Right atrium auricular region (tissue), 2 donors: ENCODE data around the gene DPY30. TPM values are rescaled to one million over a fixed set of nuclear protein-coding genes. Genes with fewer than 3 reads are reported as not detected.

Experiments
- DNase-seq: peaks from one replicate; pipeline ENCODE4 v3.0.0-alpha.2; 2019; ENCODE audit warnings: low spot score
- H3K27ac ChIP-seq, 2 donors: fragments of 200-600 bp; sonication (generic); 1 replicate in 1 of 2; 2 replicates in 1 of 2; pipeline ENCODE4 v1.5.1; 2016 to 2019
- H3K27me3 ChIP-seq, 2 donors: fragments of 200-600 bp; sonication (generic); one replicate each; pipeline versions ENCODE4 v1.5.1 to v1.6.0; 2017 to 2019
- H3K36me3 ChIP-seq: fragments of 200-600 bp; sonication (generic); one replicate; pipeline ENCODE4 v1.5.1; 2016
- H3K4me1 ChIP-seq, 2 donors: fragments of 200-600 bp; sonication (generic); one replicate each; pipeline versions ENCODE4 v1.5.1 to v1.6.0; 2017 to 2019
- H3K4me3 ChIP-seq, 2 donors: fragments of 200-600 bp; sonication (generic); 1 replicate in 1 of 2; 2 replicates in 1 of 2; pipeline ENCODE4 v1.5.1; 2017 to 2019; ENCODE audit warnings: mild to moderate bottlenecking in 1 of 2, moderate library complexity in 1 of 2
- H3K9me3 ChIP-seq, 2 donors: fragments of 200-600 bp; sonication (generic); one replicate each; pipeline ENCODE4 v1.5.1; 2019
- CTCF ChIP-seq, 2 donors: fragments of 200-600 bp; sonication (generic); IDR thresholded peaks; one replicate each; pipeline ENCODE4 v1.5.1; 2019; ENCODE audit warnings: antibody characterized with exemption in 2 of 2
- total RNA-seq, 2 donors: library from RNA; depleted of rRNA; stranded (reverse); fragments of >200 nt; gene quantifications; one replicate each; pipeline ENCODE4 v1.1.0, GENCODE V29; 2016

The DPY30 gene
- total RNA-seq, 2 donors from 2014 or later, result 40.8 to 49.8 TPM

DNA sequence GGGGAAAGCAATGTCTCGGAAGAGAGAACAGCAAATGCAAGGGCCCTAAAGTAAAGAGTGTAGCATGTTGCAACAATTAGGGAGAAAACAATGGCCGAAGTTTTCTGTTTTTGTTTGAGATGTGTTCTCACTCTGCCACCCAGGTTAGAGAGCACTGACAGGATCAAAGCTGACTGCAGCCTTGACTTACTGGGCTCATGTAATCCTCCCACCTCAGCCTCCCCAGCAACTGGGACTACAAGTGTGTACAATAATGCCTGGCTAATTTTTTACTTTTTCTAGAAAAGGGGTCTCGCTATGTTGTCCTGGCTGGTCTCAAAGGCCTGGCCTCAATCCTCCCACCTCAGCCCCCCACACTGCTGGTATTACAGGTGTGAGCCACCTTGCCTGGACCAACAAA is 52.7 kb downstream of the DPY30 start:
- Histone ChIP-seq H3K4me3 (no peak overlapping the region), H3K27me3 (no peaks in the 10 kb centered on the region), H3K9me3 (no peaks in the 10 kb centered on the region), H3K36me3 (no peaks in the 10 kb centered on the region), H3K27ac (peak overlapping the region in 1 of 2 donors; percentile 64), H3K4me1 (peaks cover 0 to 21% of the 10 kb centered on the region in 2 donors)
- DNase-seq, result no peak
- no peak for TF ChIP-seq CTCF (IDR thresholded peaks at IDR 0.05)

GRCh38 chr2:31983762-31984467 is 55.7 kb downstream of the DPY30 start:
- Histone ChIP-seq H3K9me3 (no peaks in the 10 kb centered on the region), H3K4me1 (peaks cover 0 to 29% of the 10 kb centered on the region in 2 donors)

DNA sequence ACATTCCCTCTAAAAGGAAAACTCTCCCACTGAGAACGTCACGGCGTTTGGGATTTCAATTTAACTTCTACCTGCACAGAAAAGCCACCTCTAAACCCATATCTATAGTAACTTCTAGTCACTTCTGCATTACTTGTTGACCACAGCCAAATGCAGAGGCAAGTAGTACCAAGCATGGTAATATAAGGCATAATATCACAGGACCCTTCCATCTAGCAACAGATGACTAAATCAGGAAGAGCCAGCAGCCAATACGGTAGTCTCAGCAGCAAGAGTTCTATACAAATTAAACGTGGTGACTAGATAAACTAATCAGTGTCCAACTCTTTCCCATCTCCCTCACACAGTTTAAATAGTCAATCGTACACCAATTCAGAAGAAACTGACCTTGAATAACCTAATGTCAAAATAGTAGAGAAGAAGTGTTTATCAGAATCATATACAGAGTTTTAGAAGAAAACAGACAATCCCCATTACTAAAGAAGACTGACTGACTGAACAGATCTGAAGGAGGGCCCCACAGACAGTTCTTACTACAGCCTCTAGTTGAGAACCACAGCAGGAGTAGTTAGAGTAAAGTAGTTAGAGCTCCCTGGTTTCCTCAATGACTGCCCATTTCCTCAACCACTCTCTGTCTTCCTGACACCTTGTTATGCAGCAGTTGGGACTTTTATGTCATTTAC is 58.8 kb downstream of the DPY30 start:
- Histone ChIP-seq H3K27ac (peak overlapping the region in 1 of 2 donors; percentile 19), H3K27me3 (no peaks in the 10 kb centered on the region), H3K4me1 (peaks cover 0 to 8% of the 10 kb centered on the region in 2 donors), H3K36me3 (no peaks in the 10 kb centered on the region), H3K9me3 (no peaks in the 10 kb centered on the region), H3K4me3 (no peak overlapping the region)
- DNase-seq, result no peak
- TF ChIP-seq CTCF (IDR thresholded peaks at IDR 0.05), result no peak

More at GRCh38 chr2:31983762-31984467, 55.7 kb downstream of the DPY30 start:
- DNase-seq, result no peak
- no peak for TF ChIP-seq CTCF (IDR thresholded peaks at IDR 0.05)
- H3K4me3 ChIP-seq, result no peak overlapping the region
- no peaks in the 10 kb centered on the region for H3K27me3 ChIP-seq
- H3K27ac ChIP-seq, result no peak overlapping the region
- no peaks in the 10 kb centered on the region for H3K36me3 ChIP-seq

GRCh38 chr2:31979956-31980355 is 59.6 kb downstream of the DPY30 start:
- H3K4me1 ChIP-seq, result peaks cover 0 to 8% of the 10 kb centered on the region in 2 donors
- H3K27ac ChIP-seq, result no peak overlapping the region
- no peak for DNase-seq
- TF ChIP-seq CTCF (IDR thresholded peaks at IDR 0.05), result no peak
- no peaks in the 10 kb centered on the region for H3K36me3 ChIP-seq
- no peak overlapping the region for H3K4me3 ChIP-seq
- H3K27me3 ChIP-seq, result no peaks in the 10 kb centered on the region
- no peaks in the 10 kb centered on the region for H3K9me3 ChIP-seq

DNA sequence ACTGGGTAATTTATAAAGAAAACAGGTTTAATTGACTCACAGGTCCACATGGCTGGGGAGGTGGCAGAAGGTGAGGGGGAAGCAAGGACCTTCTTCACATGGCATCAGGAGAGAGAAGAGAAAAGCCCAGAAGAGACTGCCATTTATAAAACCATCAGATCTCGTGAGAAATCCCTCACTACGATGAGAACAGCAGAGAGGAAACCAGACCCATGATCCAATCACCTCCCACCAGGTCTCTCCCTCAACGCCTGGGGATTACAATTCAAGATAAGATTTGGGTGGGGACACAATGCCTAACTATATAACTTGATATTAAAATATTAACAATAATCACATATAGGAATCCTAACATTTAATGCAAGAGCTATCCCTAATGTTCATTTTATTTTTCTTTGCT is 60.6 kb downstream of the DPY30 start:
- no peak for DNase-seq
- Histone ChIP-seq H3K4me3 (no peak overlapping the region), H3K27me3 (no peaks in the 10 kb centered on the region), H3K36me3 (no peaks in the 10 kb centered on the region), H3K9me3 (no peaks in the 10 kb centered on the region), H3K4me1 (peaks cover 0 to 8% of the 10 kb centered on the region in 2 donors), H3K27ac (no peak overlapping the region)
- no peak for TF ChIP-seq CTCF (IDR thresholded peaks at IDR 0.05)
